HL-60 (cell line): ENCODE results near the gene NOLC1.

Experiments
- DNase-seq, 2 experiments: peaks; one replicate each; pipeline ENCODE4 v3.0.0-alpha.2; 2010 to 2020; ENCODE audit warnings: low read depth in 1 of 2, low spot score in 1 of 2
- H3K27ac ChIP-seq: fragments of 250-450 bp; sonication (Bioruptor Pico); replicated peaks from 2 replicates; pipeline ENCODE4 v1.5.1; 2020; ENCODE audit warnings: mild to moderate bottlenecking, moderate library complexity
- H3K27me3 ChIP-seq: fragments of 250-450 bp; sonication (Bioruptor Pico); 2 replicates; pipeline ENCODE4 v1.5.1; 2021; ENCODE audit warnings: mild to moderate bottlenecking, moderate library complexity; ENCODE audit not compliant: insufficient read depth, poor library complexity, severe bottlenecking
- H3K4me3 ChIP-seq: replicated peaks from 2 replicates; pipeline ENCODE4 v1.5.1; 2011; ENCODE audit warnings: mild to moderate bottlenecking, control low read depth, low read length; ENCODE audit not compliant: insufficient read depth
- GABPA ChIP-seq: IDR thresholded peaks from 2 replicates; pipeline ENCODE4 v1.6.1; 2012; ENCODE audit warnings: low read depth
- POLR2AphosphoS5 ChIP-seq: IDR thresholded peaks from 2 replicates; pipeline ENCODE4 v1.6.1; 2012; ENCODE audit warnings: low read depth
- REST ChIP-seq: IDR thresholded peaks from 2 replicates; pipeline ENCODE4 v1.6.1; 2012; ENCODE audit warnings: low read depth; ENCODE audit not compliant: insufficient replicate concordance
- SPI1 ChIP-seq: IDR thresholded peaks from 2 replicates; pipeline ENCODE4 v1.6.1; 2012; ENCODE audit warnings: low read depth, mild to moderate bottlenecking, borderline replicate concordance
- TF ChIP-seq, protein P1 (sequence below): IDR thresholded peaks from one replicate; pipeline ENCODE4 v1.5.1; 2011; ENCODE audit warnings: low read length, control low read depth, inconsistent platforms; ENCODE audit not compliant: insufficient read depth

The NOLC1 gene

GRCh38 chr10:102115775-102116174 is 36.4 kb upstream of the NOLC1 start:
- Histone ChIP-seq H3K27ac (peak overlapping the region; percentile 88), H3K27me3 (no peaks in the 10 kb centered on the region), H3K4me3 (peak overlapping the region; percentile 74)
- DNase-seq, result peak in 1 of 2 experiments; percentile 69
- TF ChIP-seq, protein P1, sequence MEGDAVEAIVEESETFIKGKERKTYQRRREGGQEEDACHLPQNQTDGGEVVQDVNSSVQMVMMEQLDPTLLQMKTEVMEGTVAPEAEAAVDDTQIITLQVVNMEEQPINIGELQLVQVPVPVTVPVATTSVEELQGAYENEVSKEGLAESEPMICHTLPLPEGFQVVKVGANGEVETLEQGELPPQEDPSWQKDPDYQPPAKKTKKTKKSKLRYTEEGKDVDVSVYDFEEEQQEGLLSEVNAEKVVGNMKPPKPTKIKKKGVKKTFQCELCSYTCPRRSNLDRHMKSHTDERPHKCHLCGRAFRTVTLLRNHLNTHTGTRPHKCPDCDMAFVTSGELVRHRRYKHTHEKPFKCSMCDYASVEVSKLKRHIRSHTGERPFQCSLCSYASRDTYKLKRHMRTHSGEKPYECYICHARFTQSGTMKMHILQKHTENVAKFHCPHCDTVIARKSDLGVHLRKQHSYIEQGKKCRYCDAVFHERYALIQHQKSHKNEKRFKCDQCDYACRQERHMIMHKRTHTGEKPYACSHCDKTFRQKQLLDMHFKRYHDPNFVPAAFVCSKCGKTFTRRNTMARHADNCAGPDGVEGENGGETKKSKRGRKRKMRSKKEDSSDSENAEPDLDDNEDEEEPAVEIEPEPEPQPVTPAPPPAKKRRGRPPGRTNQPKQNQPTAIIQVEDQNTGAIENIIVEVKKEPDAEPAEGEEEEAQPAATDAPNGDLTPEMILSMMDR, result no peak
- TF ChIP-seq GABPA (no peak), POLR2AphosphoS5 (no peak), SPI1 (peak; percentile 39; the same call in 1 of the 2 replicates), REST (no peak)

GRCh38 chr10:102116656-102117055 is 35.5 kb upstream of the NOLC1 start:
- peak overlapping the region; percentile 88 for H3K27ac ChIP-seq
- H3K27me3 ChIP-seq, result no peaks in the 10 kb centered on the region
- no peak for DNase-seq
- TF ChIP-seq REST, result no peak
- no peak for TF ChIP-seq SPI1
- TF ChIP-seq, protein P1, result no peak
- no peak overlapping the region for H3K4me3 ChIP-seq

GRCh38 chr10:102117391-102118159 is 34.6 kb upstream of the NOLC1 start:
- peak overlapping the region; percentile 88 for H3K27ac ChIP-seq
- DNase-seq, result peak; percentile 75 to 95
- TF ChIP-seq SPI1 (no peak), POLR2AphosphoS5 (peak; percentile 72)
- H3K27me3 ChIP-seq, result no peaks in the 10 kb centered on the region
- peak overlapping the region; percentile 84 for H3K4me3 ChIP-seq

DNA sequence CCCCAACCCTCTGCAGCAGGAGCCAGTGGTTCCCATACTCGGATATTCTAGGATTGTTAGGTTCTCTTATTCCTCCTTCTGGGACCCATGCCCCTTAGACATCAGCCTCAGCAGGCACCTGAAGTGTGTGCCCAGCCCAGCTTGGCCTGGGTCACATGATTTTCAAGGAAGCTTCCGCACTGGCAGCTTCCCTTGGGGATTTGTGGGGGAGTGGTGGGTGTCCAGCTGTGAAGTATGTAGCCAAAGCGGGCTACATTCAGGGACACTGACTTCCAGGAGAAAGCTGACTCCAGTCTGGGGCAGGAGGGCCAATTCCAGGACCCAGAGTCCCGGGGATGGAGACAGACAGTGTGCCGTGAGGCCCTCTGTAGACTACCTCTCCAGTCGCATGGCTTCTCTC is 33.3 kb upstream of the NOLC1 start:
- no peak for TF ChIP-seq REST
- TF ChIP-seq GABPA, result no peak
- peak; percentile 14; the same call in 1 of the 2 replicates for TF ChIP-seq SPI1
- TF ChIP-seq POLR2AphosphoS5, result no peak
- H3K27ac ChIP-seq, result peak overlapping the region; percentile 88
- H3K4me3 ChIP-seq, result peak overlapping the region; percentile 84
- H3K27me3 ChIP-seq, result no peaks in the 10 kb centered on the region
- peak in 1 of 2 experiments; percentile 75 for DNase-seq
